ENCODE results near the gene TMED5.

- TF ChIP-seq, protein P1, sequence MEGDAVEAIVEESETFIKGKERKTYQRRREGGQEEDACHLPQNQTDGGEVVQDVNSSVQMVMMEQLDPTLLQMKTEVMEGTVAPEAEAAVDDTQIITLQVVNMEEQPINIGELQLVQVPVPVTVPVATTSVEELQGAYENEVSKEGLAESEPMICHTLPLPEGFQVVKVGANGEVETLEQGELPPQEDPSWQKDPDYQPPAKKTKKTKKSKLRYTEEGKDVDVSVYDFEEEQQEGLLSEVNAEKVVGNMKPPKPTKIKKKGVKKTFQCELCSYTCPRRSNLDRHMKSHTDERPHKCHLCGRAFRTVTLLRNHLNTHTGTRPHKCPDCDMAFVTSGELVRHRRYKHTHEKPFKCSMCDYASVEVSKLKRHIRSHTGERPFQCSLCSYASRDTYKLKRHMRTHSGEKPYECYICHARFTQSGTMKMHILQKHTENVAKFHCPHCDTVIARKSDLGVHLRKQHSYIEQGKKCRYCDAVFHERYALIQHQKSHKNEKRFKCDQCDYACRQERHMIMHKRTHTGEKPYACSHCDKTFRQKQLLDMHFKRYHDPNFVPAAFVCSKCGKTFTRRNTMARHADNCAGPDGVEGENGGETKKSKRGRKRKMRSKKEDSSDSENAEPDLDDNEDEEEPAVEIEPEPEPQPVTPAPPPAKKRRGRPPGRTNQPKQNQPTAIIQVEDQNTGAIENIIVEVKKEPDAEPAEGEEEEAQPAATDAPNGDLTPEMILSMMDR (IDR thresholded peaks at IDR 0.05): no peak
- no peak for TF ChIP-seq POLR2AphosphoS5 (IDR thresholded peaks at IDR 0.05; ENCODE audit: low read depth, low read length)
- no peak for TF ChIP-seq EP300 (IDR thresholded peaks at IDR 0.05; ENCODE audit: borderline replicate concordance in 1 of 2, low read depth in 1 of 2, low read length in 1 of 2)
- TF ChIP-seq RCOR1 (IDR thresholded peaks at IDR 0.05; ENCODE audit: low read length): no peak
- no peak for TF ChIP-seq GABPA (IDR thresholded peaks at IDR 0.05; ENCODE audit: low read depth)
- no peak for TF ChIP-seq FOXM1 (IDR thresholded peaks at IDR 0.05; ENCODE audit: low read depth)
- TF ChIP-seq YY1 (IDR thresholded peaks at IDR 0.05; ENCODE audit: low read depth): no peak
- TF ChIP-seq REST (IDR thresholded peaks at IDR 0.05; ENCODE audit: low read depth, low read length): no peak
- TF ChIP-seq EZH2phosphoT487 (IDR thresholded peaks at IDR 0.05; ENCODE audit: borderline replicate concordance, low read depth): no peak
- no peak for TF ChIP-seq GATA2 (CRISPR knock-in tag; IDR thresholded peaks at IDR 0.05)
- TF ChIP-seq TAF1 (IDR thresholded peaks at IDR 0.05; ENCODE audit: borderline replicate concordance, low read depth, low read length): no peak
- no peak for TF ChIP-seq RXRA (IDR thresholded peaks at IDR 0.05; ENCODE audit: borderline replicate concordance, low read depth)
- no peak for TF ChIP-seq FOXJ3 (CRISPR knock-in tag; IDR thresholded peaks at IDR 0.05)
Measured at GRCh38 chr1:93136445-93136844, 43.8 kb downstream of the TMED5 start.
